IMR-90 (cell line): ENCODE measurements around the gene PGPEP1.

Source experiments
- BHLHE40 ChIP-seq: fragments of 150-350 bp; IDR thresholded peaks from 2 replicates; pipeline ENCODE4 v1.6.1; 2016; ENCODE audit warnings: mild to moderate bottlenecking, low read depth, low read length
- CEBPB ChIP-seq: IDR thresholded peaks from 2 replicates; pipeline ENCODE4 v1.6.1; 2012; ENCODE audit warnings: low read depth, low read length, improper control_type of control experiment
- CTCF ChIP-seq: conservative IDR thresholded peaks from 2 replicates; pipeline ENCODE4 v1.5.1; 2012; ENCODE audit warnings: mild to moderate bottlenecking, low read depth, low read length, improper control_type of control experiment
- ELK1 ChIP-seq: fragments of 150-350 bp; IDR thresholded peaks from 2 replicates; pipeline ENCODE4 v1.6.1; 2016; ENCODE audit warnings: low read depth, mild to moderate bottlenecking, low read length, moderate library complexity, borderline replicate concordance
- MAZ ChIP-seq: IDR thresholded peaks from 2 replicates; pipeline ENCODE4 v1.6.1; 2012; ENCODE audit warnings: low read depth, mild to moderate bottlenecking, low read length, improper control_type of control experiment, moderate library complexity, borderline replicate concordance
- MXI1 ChIP-seq: IDR thresholded peaks from 2 replicates; pipeline ENCODE4 v1.6.1; 2012; ENCODE audit warnings: low read depth, mild to moderate bottlenecking, low read length, moderate library complexity, borderline replicate concordance
- POLR2A ChIP-seq: IDR thresholded peaks from 2 replicates; pipeline ENCODE4 v1.6.1; 2012; ENCODE audit warnings: mild to moderate bottlenecking, low read depth, low read length
- RAD21 ChIP-seq: IDR thresholded peaks from 2 replicates; pipeline ENCODE4 v1.6.1; 2012; ENCODE audit warnings: low read length, improper control_type of control experiment
- SMC3 ChIP-seq: fragments of 150-350 bp; IDR thresholded peaks from 2 replicates; pipeline ENCODE4 v1.6.1; 2016; ENCODE audit warnings: low read depth, mild to moderate bottlenecking, antibody characterized with exemption, low read length, moderate library complexity
- USF2 ChIP-seq: fragments of 150-350 bp; IDR thresholded peaks from 2 replicates; pipeline ENCODE4 v1.6.1; 2017; ENCODE audit warnings: mild to moderate bottlenecking, antibody characterized with exemption, low read length, low read depth

- peak; percentile 64 for TF ChIP-seq POLR2A
- TF ChIP-seq CTCF = no peak
- peak; percentile 84; the same call in 1 of the 2 replicates for TF ChIP-seq MXI1
- peak; percentile 86 for TF ChIP-seq BHLHE40
- peak; percentile 80; the same call in 1 of the 2 replicates for TF ChIP-seq MAZ
- peak; percentile 99 for TF ChIP-seq USF2
- no peak for TF ChIP-seq CEBPB
- no peak for TF ChIP-seq SMC3
- TF ChIP-seq RAD21 = no peak
- no peak for TF ChIP-seq ELK1
These were observed 33.7 kb downstream of the PGPEP1 start for GRCh38 chr19:18373892-18374629.
